Inferior parietal cortex (tissue), 1 donor: ENCODE results near the gene CDK5RAP2.

ENCODE experiments used
- DNase-seq: peaks from one replicate; pipeline ENCODE4 v3.0.0-alpha.2; 2016; ENCODE audit errors: extremely low spot score

Gene CDK5RAP2

DNA sequence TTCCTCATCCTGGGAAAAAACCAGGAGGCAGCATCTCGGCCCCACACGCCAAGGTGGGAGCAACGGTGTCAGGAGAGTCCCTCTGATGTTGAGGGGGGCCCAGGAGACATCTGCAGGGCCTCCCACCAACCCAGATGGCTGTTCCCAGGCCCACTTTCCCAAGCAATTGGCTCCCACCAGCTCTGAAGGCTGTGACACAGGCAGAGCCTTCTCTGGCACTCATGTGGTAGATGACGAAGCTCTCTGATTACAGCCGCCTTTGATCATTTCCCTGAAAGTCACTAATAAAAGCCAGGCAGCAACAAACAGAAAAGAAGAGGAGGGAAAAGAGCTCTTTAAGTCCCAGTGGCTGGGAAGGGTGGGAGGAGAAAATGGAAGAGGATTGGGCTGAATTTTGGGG is 226.5 kb downstream of the CDK5RAP2 start:
- DNase-seq: no peak

DNA sequence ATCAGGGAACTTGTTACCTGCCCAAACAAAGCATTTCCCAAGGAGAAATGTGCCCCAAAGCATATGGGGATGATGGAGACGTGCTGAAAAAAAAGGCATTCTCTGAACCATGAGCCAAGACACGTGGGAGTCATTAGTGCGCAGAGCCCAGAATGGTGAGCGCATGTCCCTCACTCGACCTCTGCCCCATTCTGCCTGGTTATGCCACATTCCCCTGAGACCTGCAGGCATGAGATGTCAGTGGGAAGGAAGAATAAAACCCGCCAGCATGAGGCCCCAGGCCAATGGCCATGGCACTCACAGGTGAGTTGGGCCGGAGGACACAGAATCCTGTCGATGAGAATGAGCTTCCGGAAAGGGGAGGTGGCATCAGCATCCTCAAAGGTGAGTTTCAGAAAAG is 228.9 kb downstream of the CDK5RAP2 start:
- DNase-seq: no peak

DNA sequence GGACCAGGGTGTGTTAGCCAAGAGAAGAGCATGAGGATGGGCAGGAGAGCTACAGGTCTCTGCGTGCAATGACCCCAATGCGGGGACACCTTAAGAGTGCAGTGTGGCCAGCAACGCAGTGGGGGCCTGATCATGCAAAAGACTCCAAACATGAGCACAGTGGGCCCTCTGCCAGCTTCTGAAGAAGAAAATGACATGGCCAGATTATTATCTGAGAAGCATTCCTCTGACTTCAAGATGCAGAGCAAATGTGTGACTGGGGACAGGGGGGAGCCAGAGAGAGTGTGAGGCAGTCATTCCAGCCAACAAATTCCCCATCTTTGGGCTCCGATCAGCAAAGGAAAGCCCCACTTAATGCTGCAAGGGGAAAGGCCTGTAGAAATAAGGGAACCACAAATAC is 229.4 kb downstream of the CDK5RAP2 start:
- DNase-seq: no peak

GRCh38 chr9:120348951-120349429 is 231.0 kb downstream of the CDK5RAP2 start:
- peak; percentile 45 for DNase-seq

GRCh38 chr9:120345379-120345778 is 234.6 kb downstream of the CDK5RAP2 start:
- no peak for DNase-seq

GRCh38 chr9:120344230-120344629 is 235.7 kb downstream of the CDK5RAP2 start:
- DNase-seq: no peak

DNA sequence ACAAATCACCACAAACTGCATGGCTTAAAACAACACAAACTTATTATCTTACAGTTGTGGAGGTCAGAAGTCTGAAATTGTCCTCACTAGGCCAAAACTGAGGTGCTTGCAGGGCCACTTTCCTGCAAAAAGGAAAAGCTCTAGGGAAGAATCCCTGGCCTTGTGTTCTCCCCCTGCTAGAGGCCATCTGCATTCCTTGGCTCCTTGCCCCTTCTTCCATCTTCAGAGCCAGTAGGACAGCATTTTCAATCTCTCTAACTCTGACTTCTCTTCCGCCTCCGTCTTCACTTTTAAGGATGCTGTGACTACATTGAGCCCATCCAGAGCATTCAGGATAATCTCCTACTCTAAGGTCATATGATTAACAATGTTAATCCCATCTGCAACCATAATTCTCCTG is 236.6 kb downstream of the CDK5RAP2 start:
- no peak for DNase-seq
